Stimulated activated CD4-positive, alpha-beta T cell treated with anti-CD3 and anti-CD28 coated beads, TNF-alpha, amount 100 ng/mL, for 48 hours (primary cell): ENCODE data around the gene MCM7.

ENCODE experiments used
- DNase-seq, 3 donors: peaks; one replicate each; pipeline ENCODE4 v3.0.0-alpha.2; 2020; ENCODE audit warnings: low read depth in 3 of 3

MCM7 gene

GRCh38 chr7:100071018-100071723, 30.0 kb downstream of the MCM7 start:
- no peak for DNase-seq

- no peak for DNase-seq
Observed at GRCh38 chr7:100069991-100070390, 31.2 kb downstream of the MCM7 start.

GRCh38 chr7:100066953-100067352, 34.2 kb downstream of the MCM7 start:
- no peak for DNase-seq

- no peak for DNase-seq
Observed at GRCh38 chr7:100065452-100066186, 35.6 kb downstream of the MCM7 start.

- DNase-seq, result no peak
Observed at GRCh38 chr7:100064162-100064561, 37.0 kb downstream of the MCM7 start.

- no peak for DNase-seq
Observed at GRCh38 chr7:100063376-100063775, 37.8 kb downstream of the MCM7 start.

GRCh38 chr7:100061518-100062193, 39.5 kb downstream of the MCM7 start:
- no peak for DNase-seq

GRCh38 chr7:100059251-100059739, 41.9 kb downstream of the MCM7 start:
- no peak for DNase-seq

- no peak for DNase-seq
Observed at GRCh38 chr7:100057006-100057405, 44.2 kb downstream of the MCM7 start.

GRCh38 chr7:100053215-100053614, 48.0 kb downstream of the MCM7 start:
- DNase-seq, result peak in 1 of 3 donors; percentile 6

GRCh38 chr7:100051611-100052010, 49.6 kb downstream of the MCM7 start:
- DNase-seq, result no peak

GRCh38 chr7:100049441-100050291, 51.5 kb downstream of the MCM7 start, which contains the start of gene ZSCAN21:
ZSCAN21 (plus strand) TSS chr7:100049774; CDS start chr7:100057007, 7,233 bp downstream.
- peak; percentile 56 to 77 (median 65) for DNase-seq

GRCh38 chr7:100048680-100049079, 52.5 kb downstream of the MCM7 start:
- DNase-seq, result no peak

- DNase-seq, result no peak
Observed at GRCh38 chr7:100044718-100045117, 56.5 kb downstream of the MCM7 start.
